HepG2 (cell line): ENCODE results near the gene TMEM269. TPM values are rescaled to one million over a fixed set of nuclear protein-coding genes. Genes with fewer than 3 reads are reported as not detected.

Experiments used
- ATAC-seq: fragments of 200-7000 bp; cut with Tn5 transposase; 3 replicates; pipeline ENCODE4 v1.9.1; 2020; ENCODE audit warnings: mild to moderate bottlenecking, moderate library complexity
- BruUV-seq: library from RNA; stranded (reverse); fragments of 400-500 nt; replicated peaks from 2 replicates; lab custom pipeline; 2021; lab: Mats Ljungman, UMichigan
- CTCF ChIA-PET: fragments of 300-600 bp; formaldehyde crosslinking; extraction: SDS; loops from one replicate; lab custom pipeline; 2021; ENCODE audit warnings: low total read pairs, inconsistent platforms, low intra/inter-chr PET ratio; lab: Yijun Ruan, JAX
- POLR2A ChIA-PET: fragments of 350-600 bp; sonication (Branson Sonifier 250); formaldehyde crosslinking; loops from one replicate; lab custom pipeline; 2020; ENCODE audit warnings: antibody characterized with exemption, inconsistent platforms; lab: Yijun Ruan, JAX
- DNase-seq: peaks from one replicate; pipeline ENCODE4 v3.0.0-alpha.2; 2015; ENCODE audit warnings: low spot score
- FAIRE-seq: peaks from 3 replicates; lab custom pipeline; 2011; peaks lifted over from hg19 to GRCh38; lab: Jason Lieb, UNC
- H2AFZ ChIP-seq: one replicate; pipeline ENCODE4 v1.6.1; 2011; ENCODE audit warnings: low read length, inconsistent platforms
- H3K27ac ChIP-seq: fragments of 300-600 bp; 3 replicates; pipeline ENCODE4 v1.8.0; 2011; ENCODE audit warnings: mixed run types, mild to moderate bottlenecking, mixed read lengths, low read length, inconsistent platforms; ENCODE audit not compliant: insufficient read depth; ENCODE audit errors: extremely low read length
- H3K27me3 ChIP-seq, 2 experiments: fragments of 200-600 bp in 1 of 2; 2 replicates in 1 of 2; 3 replicates in 1 of 2; pipeline versions ENCODE4 v1.6.0 to v1.8.0; 2011; ENCODE audit warnings: low read length in 2 of 2, mild to moderate bottlenecking in 2 of 2, moderate library complexity in 2 of 2, inconsistent platforms in 1 of 2; ENCODE audit not compliant: insufficient read depth in 2 of 2, control insufficient read depth in 1 of 2
- H3K36me3 ChIP-seq, 2 experiments: fragments of 200-600 bp in 1 of 2; replicated peaks in 1 of 2; 2 replicates in 1 of 2; 3 replicates in 1 of 2; pipeline versions ENCODE4 v1.5.1 to v1.8.0; 2011; ENCODE audit warnings: low read length in 2 of 2, inconsistent platforms in 1 of 2; ENCODE audit not compliant: insufficient read depth in 2 of 2, control insufficient read depth in 1 of 2
- H3K4me1 ChIP-seq: 2 replicates; pipeline ENCODE4 v1.5.1; 2012; ENCODE audit warnings: low read length, inconsistent platforms; ENCODE audit not compliant: insufficient read depth
- H3K4me2 ChIP-seq: 2 replicates; pipeline ENCODE4 v1.6.0; 2011; ENCODE audit warnings: low read depth, low read length, inconsistent platforms
- H3K4me3 ChIP-seq, 3 experiments: fragments of 200-600 bp in 1 of 3; sonication (generic), shearing (Covaris generic) in 1 of 3; replicated peaks in 1 of 3; 2 replicates each; pipeline ENCODE4 v1.5.1; 2011 to 2016; ENCODE audit warnings: low read length in 3 of 3, inconsistent platforms in 2 of 3, low read depth in 2 of 3, mild to moderate bottlenecking in 2 of 3, control low read depth in 1 of 3, mixed read lengths in 1 of 3; ENCODE audit not compliant: insufficient read depth in 1 of 3
- H3K79me2 ChIP-seq: one replicate; pipeline ENCODE4 v1.6.1; 2011; ENCODE audit warnings: low read length, inconsistent platforms; ENCODE audit not compliant: insufficient read depth
- H3K9ac ChIP-seq: 2 replicates; pipeline ENCODE4 v1.6.0; 2011; ENCODE audit warnings: mild to moderate bottlenecking, low read depth, low read length, inconsistent platforms; ENCODE audit not compliant: insufficient read depth
- H3K9me3 ChIP-seq: 2 replicates; pipeline ENCODE4 v1.5.1; 2012; ENCODE audit warnings: mild to moderate bottlenecking, low read length
- H4K20me1 ChIP-seq: 2 replicates; pipeline ENCODE4 v1.6.0; 2011; ENCODE audit warnings: inconsistent platforms, mild to moderate bottlenecking, low read length, moderate library complexity; ENCODE audit not compliant: insufficient read depth
- MTA1 ChIP-seq: sonication (generic); formaldehyde crosslinking; IDR thresholded peaks from 2 replicates; pipeline ENCODE4 v1.4.0; 2020; ENCODE audit warnings: missing genetic modification reagents, mild to moderate bottlenecking, borderline replicate concordance
- POLR2AphosphoS5 ChIP-seq: IDR thresholded peaks from 2 replicates; pipeline ENCODE4 v1.6.1; 2012; ENCODE audit warnings: low read depth, low read length
- ZNF224 ChIP-seq: sonication (generic); formaldehyde crosslinking; IDR thresholded peaks from 2 replicates; pipeline ENCODE4 v1.5.0; 2020; ENCODE audit warnings: mild to moderate bottlenecking, missing genetic modification reagents
- WGBS: methylation state at CpG from one replicate; pipeline ENCODE4 v1.1.6; 2017; ENCODE audit warnings: low lambda C conversion rate; 5-methylcytosine and 5-hydroxymethylcytosine counted together
- in situ Hi-C: cut with HindIII; loops from 2 replicates; pipeline ENCODE4 v1.10.0; 2017; ENCODE audit warnings: low pct_unique_long_range_greater_than_20kb; ENCODE audit not compliant: extremely low pct_ligation_motif_present
- intact Hi-C: fragments of 100-400 bp; cut with micrococcal nuclease; formaldehyde crosslinking; loops from one replicate; pipeline ENCODE4 v1.10.0; 2022; ENCODE audit not compliant: unreplicated experiment
- polyA plus RNA-seq, 8 experiments: library from polyadenylated mRNA; depleted of rRNA in 3 of 8; stranded (reverse) in 7 of 8; unstranded in 1 of 8; fragments of >200 nt; fragmentation: Illumina TruSeq in 4 of 8; extraction: Trizol in 4 of 8; gene quantifications; 2 replicates each; pipeline versions ENCODE4 v1.2.1 to v1.2.3, GENCODE V29; 2011 to 2016; ENCODE audit warnings: low read depth in 4 of 8, missing spikeins in 1 of 8, mixed read lengths in 1 of 8; ENCODE audit not compliant: insufficient read depth in 1 of 8
- total RNA-seq, 5 experiments: library from RNA; depleted of rRNA; stranded (reverse); fragments of >200 nt; fragmentation: Illumina TruSeq; extraction: Trizol; gene quantifications; 2 replicates each; pipeline ENCODE4 v1.2.3, GENCODE V29; 2016; ENCODE audit warnings: low read depth in 1 of 5
- TF ChIP-seq, protein P1 (sequence below): sonication (generic); formaldehyde crosslinking; IDR thresholded peaks from 2 replicates; pipeline ENCODE4 v1.4.0; 2020; ENCODE audit warnings: missing genetic modification reagents, borderline replicate concordance
- TF ChIP-seq, protein P2 (sequence below): sonication (generic); formaldehyde crosslinking; conservative IDR thresholded peaks from 2 replicates; pipeline ENCODE4 v1.8.1; 2023; ENCODE audit warnings: missing genetic modification reagents
- TF ChIP-seq, protein P3 (sequence below): IDR thresholded peaks from 2 replicates; pipeline ENCODE4 v1.6.1; 2016

The TMEM269 gene
- total and polyA plus RNA-seq, 2 of the 13 experiments (the other 11 are each of a cell fraction or from before 2014, with no cell fraction given): 0.15 to 0.21 TPM

DNA sequence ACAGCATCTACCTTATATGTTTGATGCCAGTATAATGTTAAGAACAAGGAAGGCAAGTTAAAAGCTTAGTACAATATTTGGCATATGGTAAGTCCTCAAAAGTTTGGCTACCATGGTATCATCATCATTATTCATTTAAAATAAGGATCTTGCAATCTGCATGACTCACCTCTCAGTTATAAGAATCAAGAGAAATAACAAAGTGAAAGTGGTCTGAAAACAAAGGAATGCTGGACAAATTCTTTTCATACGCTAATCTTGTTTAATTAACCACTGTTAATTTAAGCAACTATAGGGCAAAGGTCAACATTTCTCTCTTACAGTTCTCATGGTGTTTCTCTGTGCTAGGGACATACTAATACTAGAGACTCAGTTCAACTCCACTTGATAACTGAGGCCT lies 31.7 kb upstream of the TMEM269 start:
- Histone ChIP-seq H3K36me3 (peaks cover 43 to 85% of the 10 kb centered on the region in 2 experiments), H3K4me1 (peaks cover 19% of the 10 kb centered on the region), H3K27ac (no peak overlapping the region), H4K20me1 (no peaks in the 10 kb centered on the region), H3K4me3 (no peak overlapping the region), H3K4me2 (no peak overlapping the region), H2AFZ (no peak overlapping the region), H3K9ac (no peak overlapping the region), H3K9me3 (no peaks in the 10 kb centered on the region), H3K79me2 (no peaks in the 10 kb centered on the region), H3K27me3 (no peaks in the 10 kb centered on the region)
- in situ Hi-C loops (no loop called here), intact Hi-C loops (no loop called here)
- CTCF ChIA-PET: no interaction called here
- ATAC-seq: no peak
- POLR2A ChIA-PET: interaction anchor here (0.6 to 1.1 kb wide), 2 partner anchors 14 to 70 kb away, joined by 3 to 5 read pairs; partner anchors contain the start of genes C1orf50 and P3H1
- no peak for FAIRE-seq
- BruUV-seq: no TSS peak
- WGBS: 100% methylated on average over 1 of the region's 1 CpG
- TF ChIP-seq, protein P1, sequence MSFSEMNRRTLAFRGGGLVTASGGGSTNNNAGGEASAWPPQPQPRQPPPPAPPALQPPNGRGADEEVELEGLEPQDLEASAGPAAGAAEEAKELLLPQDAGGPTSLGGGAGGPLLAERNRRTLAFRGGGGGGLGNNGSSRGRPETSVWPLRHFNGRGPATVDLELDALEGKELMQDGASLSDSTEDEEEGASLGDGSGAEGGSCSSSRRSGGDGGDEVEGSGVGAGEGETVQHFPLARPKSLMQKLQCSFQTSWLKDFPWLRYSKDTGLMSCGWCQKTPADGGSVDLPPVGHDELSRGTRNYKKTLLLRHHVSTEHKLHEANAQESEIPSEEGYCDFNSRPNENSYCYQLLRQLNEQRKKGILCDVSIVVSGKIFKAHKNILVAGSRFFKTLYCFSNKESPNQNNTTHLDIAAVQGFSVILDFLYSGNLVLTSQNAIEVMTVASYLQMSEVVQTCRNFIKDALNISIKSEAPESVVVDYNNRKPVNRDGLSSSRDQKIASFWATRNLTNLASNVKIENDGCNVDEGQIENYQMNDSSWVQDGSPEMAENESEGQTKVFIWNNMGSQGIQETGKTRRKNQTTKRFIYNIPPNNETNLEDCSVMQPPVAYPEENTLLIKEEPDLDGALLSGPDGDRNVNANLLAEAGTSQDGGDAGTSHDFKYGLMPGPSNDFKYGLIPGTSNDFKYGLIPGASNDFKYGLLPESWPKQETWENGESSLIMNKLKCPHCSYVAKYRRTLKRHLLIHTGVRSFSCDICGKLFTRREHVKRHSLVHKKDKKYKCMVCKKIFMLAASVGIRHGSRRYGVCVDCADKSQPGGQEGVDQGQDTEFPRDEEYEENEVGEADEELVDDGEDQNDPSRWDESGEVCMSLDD (CRISPR knock-in tag): no peak
- no peak for TF ChIP-seq MTA1 (CRISPR knock-in tag)
- no peak for TF ChIP-seq POLR2AphosphoS5
- TF ChIP-seq, protein P2, sequence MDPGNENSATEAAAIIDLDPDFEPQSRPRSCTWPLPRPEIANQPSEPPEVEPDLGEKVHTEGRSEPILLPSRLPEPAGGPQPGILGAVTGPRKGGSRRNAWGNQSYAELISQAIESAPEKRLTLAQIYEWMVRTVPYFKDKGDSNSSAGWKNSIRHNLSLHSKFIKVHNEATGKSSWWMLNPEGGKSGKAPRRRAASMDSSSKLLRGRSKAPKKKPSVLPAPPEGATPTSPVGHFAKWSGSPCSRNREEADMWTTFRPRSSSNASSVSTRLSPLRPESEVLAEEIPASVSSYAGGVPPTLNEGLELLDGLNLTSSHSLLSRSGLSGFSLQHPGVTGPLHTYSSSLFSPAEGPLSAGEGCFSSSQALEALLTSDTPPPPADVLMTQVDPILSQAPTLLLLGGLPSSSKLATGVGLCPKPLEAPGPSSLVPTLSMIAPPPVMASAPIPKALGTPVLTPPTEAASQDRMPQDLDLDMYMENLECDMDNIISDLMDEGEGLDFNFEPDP (CRISPR knock-in tag): no peak
- TF ChIP-seq ZNF224 (CRISPR knock-in tag): no peak
- TF ChIP-seq, protein P3, sequence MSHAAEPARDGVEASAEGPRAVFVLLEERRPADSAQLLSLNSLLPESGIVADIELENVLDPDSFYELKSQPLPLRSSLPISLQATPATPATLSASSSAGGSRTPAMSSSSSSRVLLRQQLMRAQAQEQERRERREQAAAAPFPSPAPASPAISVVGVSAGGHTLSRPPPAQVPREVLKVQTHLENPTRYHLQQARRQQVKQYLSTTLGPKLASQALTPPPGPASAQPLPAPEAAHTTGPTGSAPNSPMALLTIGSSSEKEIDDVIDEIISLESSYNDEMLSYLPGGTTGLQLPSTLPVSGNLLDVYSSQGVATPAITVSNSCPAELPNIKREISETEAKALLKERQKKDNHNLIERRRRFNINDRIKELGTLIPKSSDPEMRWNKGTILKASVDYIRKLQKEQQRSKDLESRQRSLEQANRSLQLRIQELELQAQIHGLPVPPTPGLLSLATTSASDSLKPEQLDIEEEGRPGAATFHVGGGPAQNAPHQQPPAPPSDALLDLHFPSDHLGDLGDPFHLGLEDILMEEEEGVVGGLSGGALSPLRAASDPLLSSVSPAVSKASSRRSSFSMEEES (CRISPR knock-in tag): no peak
- DNase-seq: no peak
